ENCODE measurements around the gene AIFM3.

DNA sequence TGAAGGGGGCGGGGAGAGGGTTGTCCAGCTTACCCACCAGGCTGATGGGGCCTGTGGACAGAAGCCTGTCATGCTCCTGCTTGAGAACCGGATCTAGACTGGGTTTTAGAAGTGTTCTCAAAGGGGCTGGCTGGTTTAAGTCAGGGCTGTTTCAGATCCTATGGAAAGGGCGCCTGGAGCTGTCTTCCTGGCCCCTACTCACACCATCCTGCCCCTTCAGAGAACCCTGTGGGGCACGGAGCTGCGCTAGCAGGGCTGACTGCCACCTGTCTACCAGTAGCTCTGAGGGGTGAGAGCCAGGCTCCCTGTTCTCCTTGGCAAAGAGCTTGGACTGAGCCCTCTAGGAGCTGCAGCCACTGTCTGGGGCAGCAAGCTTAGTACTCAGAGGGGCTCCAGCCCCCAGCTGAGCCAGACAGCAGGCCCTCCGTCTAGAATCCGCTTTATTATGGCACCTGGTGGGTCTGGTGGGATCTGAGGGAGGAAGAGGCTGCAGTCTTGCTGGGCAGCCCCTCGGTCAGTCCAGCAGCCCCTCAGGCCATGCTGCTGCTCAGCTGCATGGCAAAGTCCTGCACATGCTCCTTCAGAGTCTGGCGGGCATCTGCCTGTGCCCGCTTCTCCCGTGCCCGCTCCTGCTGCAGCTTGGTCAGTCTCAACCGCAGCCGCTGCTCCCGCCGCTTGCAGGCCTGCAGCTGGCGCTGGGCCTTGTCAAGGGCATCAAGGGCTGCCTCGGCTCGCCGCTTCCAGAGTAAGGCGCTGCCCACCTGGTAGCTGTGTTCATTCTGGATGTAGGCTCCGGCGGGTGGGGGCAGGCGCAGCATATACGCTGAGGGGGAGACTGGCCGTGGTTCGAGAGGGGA is 32.5 kb downstream of the AIFM3 start:
- TF ChIP-seq, protein P1, sequence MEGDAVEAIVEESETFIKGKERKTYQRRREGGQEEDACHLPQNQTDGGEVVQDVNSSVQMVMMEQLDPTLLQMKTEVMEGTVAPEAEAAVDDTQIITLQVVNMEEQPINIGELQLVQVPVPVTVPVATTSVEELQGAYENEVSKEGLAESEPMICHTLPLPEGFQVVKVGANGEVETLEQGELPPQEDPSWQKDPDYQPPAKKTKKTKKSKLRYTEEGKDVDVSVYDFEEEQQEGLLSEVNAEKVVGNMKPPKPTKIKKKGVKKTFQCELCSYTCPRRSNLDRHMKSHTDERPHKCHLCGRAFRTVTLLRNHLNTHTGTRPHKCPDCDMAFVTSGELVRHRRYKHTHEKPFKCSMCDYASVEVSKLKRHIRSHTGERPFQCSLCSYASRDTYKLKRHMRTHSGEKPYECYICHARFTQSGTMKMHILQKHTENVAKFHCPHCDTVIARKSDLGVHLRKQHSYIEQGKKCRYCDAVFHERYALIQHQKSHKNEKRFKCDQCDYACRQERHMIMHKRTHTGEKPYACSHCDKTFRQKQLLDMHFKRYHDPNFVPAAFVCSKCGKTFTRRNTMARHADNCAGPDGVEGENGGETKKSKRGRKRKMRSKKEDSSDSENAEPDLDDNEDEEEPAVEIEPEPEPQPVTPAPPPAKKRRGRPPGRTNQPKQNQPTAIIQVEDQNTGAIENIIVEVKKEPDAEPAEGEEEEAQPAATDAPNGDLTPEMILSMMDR (IDR thresholded peaks at IDR 0.05; ENCODE audit: low read depth, low read length, missing input control), result no peak
- TF ChIP-seq EGR1 (IDR thresholded peaks at IDR 0.05; ENCODE audit: low read depth in 2 of 2), result no peak
- no peak for TF ChIP-seq GABPA (IDR thresholded peaks at IDR 0.05 in 1 of 2, conservative IDR thresholded peaks at IDR 0.05 in 1 of 2)
- TF ChIP-seq, protein P2, sequence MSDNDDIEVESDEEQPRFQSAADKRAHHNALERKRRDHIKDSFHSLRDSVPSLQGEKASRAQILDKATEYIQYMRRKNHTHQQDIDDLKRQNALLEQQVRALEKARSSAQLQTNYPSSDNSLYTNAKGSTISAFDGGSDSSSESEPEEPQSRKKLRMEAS (IDR thresholded peaks at IDR 0.05), result no peak
- TF ChIP-seq, protein P3, sequence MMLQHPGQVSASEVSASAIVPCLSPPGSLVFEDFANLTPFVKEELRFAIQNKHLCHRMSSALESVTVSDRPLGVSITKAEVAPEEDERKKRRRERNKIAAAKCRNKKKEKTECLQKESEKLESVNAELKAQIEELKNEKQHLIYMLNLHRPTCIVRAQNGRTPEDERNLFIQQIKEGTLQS (IDR thresholded peaks at IDR 0.05), result no peak
- no peak for TF ChIP-seq SP1 (IDR thresholded peaks at IDR 0.05)
- TF ChIP-seq, protein P4, sequence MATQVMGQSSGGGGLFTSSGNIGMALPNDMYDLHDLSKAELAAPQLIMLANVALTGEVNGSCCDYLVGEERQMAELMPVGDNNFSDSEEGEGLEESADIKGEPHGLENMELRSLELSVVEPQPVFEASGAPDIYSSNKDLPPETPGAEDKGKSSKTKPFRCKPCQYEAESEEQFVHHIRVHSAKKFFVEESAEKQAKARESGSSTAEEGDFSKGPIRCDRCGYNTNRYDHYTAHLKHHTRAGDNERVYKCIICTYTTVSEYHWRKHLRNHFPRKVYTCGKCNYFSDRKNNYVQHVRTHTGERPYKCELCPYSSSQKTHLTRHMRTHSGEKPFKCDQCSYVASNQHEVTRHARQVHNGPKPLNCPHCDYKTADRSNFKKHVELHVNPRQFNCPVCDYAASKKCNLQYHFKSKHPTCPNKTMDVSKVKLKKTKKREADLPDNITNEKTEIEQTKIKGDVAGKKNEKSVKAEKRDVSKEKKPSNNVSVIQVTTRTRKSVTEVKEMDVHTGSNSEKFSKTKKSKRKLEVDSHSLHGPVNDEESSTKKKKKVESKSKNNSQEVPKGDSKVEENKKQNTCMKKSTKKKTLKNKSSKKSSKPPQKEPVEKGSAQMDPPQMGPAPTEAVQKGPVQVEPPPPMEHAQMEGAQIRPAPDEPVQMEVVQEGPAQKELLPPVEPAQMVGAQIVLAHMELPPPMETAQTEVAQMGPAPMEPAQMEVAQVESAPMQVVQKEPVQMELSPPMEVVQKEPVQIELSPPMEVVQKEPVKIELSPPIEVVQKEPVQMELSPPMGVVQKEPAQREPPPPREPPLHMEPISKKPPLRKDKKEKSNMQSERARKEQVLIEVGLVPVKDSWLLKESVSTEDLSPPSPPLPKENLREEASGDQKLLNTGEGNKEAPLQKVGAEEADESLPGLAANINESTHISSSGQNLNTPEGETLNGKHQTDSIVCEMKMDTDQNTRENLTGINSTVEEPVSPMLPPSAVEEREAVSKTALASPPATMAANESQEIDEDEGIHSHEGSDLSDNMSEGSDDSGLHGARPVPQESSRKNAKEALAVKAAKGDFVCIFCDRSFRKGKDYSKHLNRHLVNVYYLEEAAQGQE (IDR thresholded peaks at IDR 0.05), result no peak
- no peak for TF ChIP-seq NR2F2 (IDR thresholded peaks at IDR 0.05)

All from liver (tissue), 3 donors.